Measurements from ENCODE around the gene ULK4. TPM values are rescaled to one million over a fixed set of nuclear protein-coding genes. Genes with fewer than 3 reads are reported as not detected.
"Not testable (repeated sequence)": the region's sequence is repeated elsewhere in the genome, so short reads cannot be mapped to it uniquely, and the experiment has no call there.

The ULK4 gene
- total RNA-seq, 1 donor from 2014 or later, result 8.4 TPM

DNA sequence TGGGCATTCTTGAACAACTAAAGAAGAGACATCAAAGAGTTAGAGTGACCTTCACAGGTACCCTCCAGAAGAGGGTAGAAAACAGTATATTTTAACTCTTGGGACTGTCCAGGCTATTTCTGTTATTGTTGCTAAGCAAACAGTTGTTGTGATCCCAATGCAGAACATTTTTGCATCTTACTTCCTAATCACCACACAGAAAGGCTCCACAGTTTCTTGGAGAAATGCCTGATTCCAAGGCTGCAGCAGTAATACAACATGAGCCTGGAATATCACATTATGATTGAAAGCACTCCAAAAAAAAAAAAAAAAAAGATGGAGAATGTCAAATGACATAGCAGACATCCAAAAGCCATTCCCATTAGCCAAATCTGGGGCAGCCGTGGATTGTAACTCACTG, 567.0 kb downstream of the ULK4 start:
- Histone ChIP-seq H3K4me1 (ENCODE audit: control insufficient read depth in 3 of 3, insufficient read depth in 3 of 3, low read length in 3 of 3) (no peaks in the 10 kb centered on the region), H3K27me3 (ENCODE audit: control insufficient read depth in 3 of 3, insufficient read depth in 3 of 3, low read length in 3 of 3) (no peaks in the 10 kb centered on the region), H3K9me3 (ENCODE audit: control insufficient read depth in 3 of 3, low read length in 3 of 3) (no peaks in the 10 kb centered on the region), H3K4me3 (ENCODE audit: low read length in 3 of 3) (no peak overlapping the region), H3K36me3 (ENCODE audit: control insufficient read depth in 3 of 3, insufficient read depth in 3 of 3, low read length in 3 of 3) (no peaks in the 10 kb centered on the region), H3K9ac (ENCODE audit: low read depth in 1 of 3, low read length in 3 of 3) (no peak overlapping the region), H3K27ac (ENCODE audit: low read depth, low read length) (no peak overlapping the region)

DNA sequence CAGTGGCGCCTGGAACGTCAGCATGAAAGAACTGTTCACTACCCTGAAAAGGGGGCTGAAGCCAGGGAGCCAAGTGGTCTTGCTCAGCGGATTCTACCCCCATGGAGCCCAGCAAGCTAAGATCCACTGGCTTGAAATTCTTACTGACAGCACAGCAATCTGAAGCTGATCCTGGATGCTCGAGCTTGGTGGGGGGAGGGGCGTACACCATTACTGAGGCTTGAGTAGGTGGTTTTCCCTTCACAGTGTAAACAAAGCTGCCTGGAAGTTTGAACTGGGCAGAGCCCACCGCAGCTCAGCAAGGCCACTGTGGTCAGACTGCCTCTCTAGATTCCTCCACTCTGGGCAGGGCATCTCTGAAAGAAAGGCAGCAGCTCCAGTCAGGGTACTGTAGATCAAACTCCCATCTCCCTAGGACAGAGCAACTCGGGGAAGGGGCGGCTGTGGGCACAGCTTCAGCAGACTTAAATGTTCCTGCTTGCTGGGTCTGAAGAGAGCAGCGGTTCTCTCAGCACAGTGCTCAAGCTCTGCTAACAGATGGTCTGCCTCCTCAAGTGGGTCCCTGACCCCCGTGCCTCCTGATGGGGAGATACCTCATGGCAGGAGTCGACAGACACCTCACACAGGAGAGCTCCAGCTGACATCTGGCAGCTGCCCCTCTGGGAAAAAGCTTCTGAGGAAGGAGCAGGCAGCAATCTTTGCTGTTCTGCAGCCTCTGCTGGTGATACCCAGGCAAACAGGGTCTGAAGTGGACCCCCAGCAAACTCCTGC, 591.0 kb downstream of the ULK4 start:
- not testable (repeated sequence) for H3K4me1 ChIP-seq (ENCODE audit: control insufficient read depth in 3 of 3, insufficient read depth in 3 of 3, low read length in 3 of 3); H3K4me3 ChIP-seq (ENCODE audit: low read length in 3 of 3); H3K27ac ChIP-seq (ENCODE audit: low read depth, low read length); H3K27me3 ChIP-seq (ENCODE audit: control insufficient read depth in 3 of 3, insufficient read depth in 3 of 3, low read length in 3 of 3); H3K36me3 ChIP-seq (ENCODE audit: control insufficient read depth in 3 of 3, insufficient read depth in 3 of 3, low read length in 3 of 3); H3K9ac ChIP-seq (ENCODE audit: low read depth in 1 of 3, low read length in 3 of 3); H3K9me3 ChIP-seq (ENCODE audit: control insufficient read depth in 3 of 3, low read length in 3 of 3)

DNA sequence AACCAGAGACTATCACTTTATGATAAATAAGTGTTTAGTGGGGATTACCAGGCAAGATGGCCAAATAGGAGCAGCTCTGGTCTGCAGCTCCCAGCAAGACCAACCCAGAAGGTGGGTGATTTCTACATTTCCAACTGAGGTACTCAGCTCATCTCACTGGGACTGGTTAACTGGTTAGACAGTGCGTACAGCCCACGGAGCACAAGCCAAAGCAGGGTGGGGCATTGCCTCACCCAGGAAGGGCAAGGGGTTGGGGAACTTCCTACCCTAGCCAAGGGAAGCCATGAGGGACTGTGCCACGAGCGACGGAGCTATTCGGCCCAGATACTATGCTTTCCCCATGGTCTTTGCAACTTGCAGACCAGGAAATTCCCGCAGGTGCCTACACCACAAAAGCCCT, 591.6 kb downstream of the ULK4 start:
- H3K27me3 ChIP-seq (ENCODE audit: control insufficient read depth in 3 of 3, insufficient read depth in 3 of 3, low read length in 3 of 3), result no peaks in the 10 kb centered on the region
- H3K4me1 ChIP-seq (ENCODE audit: control insufficient read depth in 3 of 3, insufficient read depth in 3 of 3, low read length in 3 of 3), result no peaks in the 10 kb centered on the region
- H3K27ac ChIP-seq (ENCODE audit: low read depth, low read length), result no peak overlapping the region
- no peak overlapping the region for H3K9ac ChIP-seq (ENCODE audit: low read depth in 1 of 3, low read length in 3 of 3)
- no peaks in the 10 kb centered on the region for H3K9me3 ChIP-seq (ENCODE audit: control insufficient read depth in 3 of 3, low read length in 3 of 3)
- no peaks in the 10 kb centered on the region for H3K36me3 ChIP-seq (ENCODE audit: control insufficient read depth in 3 of 3, insufficient read depth in 3 of 3, low read length in 3 of 3)
- H3K4me3 ChIP-seq (ENCODE audit: low read length in 3 of 3), result no peak overlapping the region

DNA sequence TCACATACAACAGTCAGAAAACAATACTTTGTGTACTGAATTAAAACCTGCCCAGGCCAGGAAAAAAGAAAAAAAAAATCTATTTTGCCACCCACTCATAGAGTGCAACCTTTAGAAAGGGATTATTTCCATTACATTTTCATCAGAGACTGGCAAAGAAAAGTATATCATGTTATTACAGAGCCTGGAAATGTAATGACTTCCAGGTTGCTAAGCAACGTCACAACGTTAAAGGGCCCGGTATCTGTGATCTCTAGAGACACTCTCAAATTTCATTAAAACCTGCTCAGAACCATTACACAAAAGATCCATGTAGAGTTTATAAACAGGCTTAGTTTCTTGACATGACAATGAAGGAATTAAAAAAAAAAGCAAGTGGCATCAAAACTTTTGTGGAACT, 592.1 kb downstream of the ULK4 start:
- Histone ChIP-seq H3K4me3 (ENCODE audit: low read length in 3 of 3) (no peak overlapping the region), H3K9me3 (ENCODE audit: control insufficient read depth in 3 of 3, low read length in 3 of 3) (no peaks in the 10 kb centered on the region), H3K27me3 (ENCODE audit: control insufficient read depth in 3 of 3, insufficient read depth in 3 of 3, low read length in 3 of 3) (no peaks in the 10 kb centered on the region), H3K27ac (ENCODE audit: low read depth, low read length) (no peak overlapping the region), H3K36me3 (ENCODE audit: control insufficient read depth in 3 of 3, insufficient read depth in 3 of 3, low read length in 3 of 3) (no peaks in the 10 kb centered on the region), H3K9ac (ENCODE audit: low read depth in 1 of 3, low read length in 3 of 3) (no peak overlapping the region), H3K4me1 (ENCODE audit: control insufficient read depth in 3 of 3, insufficient read depth in 3 of 3, low read length in 3 of 3) (no peaks in the 10 kb centered on the region)

DNA sequence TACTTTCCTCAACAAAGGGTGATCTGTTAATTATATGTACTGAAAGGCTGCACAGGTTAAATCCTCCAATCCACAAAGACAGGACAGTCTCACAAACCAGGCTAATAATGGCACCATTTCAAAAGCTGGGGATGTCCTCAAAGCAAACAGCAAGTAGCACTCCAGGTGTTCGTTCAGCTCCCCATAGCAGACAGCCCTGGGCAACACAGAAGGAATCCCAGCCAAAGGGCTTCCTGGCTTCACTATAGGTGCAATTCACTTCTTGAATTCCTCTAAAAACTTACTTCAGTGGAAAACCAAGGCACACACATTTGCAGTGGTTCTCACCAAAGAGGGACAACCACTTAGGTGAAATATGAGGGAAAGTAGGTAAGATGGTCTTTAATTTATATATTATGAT, 595.9 kb downstream of the ULK4 start:
- no peaks in the 10 kb centered on the region for H3K27me3 ChIP-seq (ENCODE audit: control insufficient read depth in 3 of 3, insufficient read depth in 3 of 3, low read length in 3 of 3)
- H3K4me1 ChIP-seq (ENCODE audit: control insufficient read depth in 3 of 3, insufficient read depth in 3 of 3, low read length in 3 of 3), result no peaks in the 10 kb centered on the region
- H3K4me3 ChIP-seq (ENCODE audit: low read length in 3 of 3), result no peak overlapping the region
- no peaks in the 10 kb centered on the region for H3K9me3 ChIP-seq (ENCODE audit: control insufficient read depth in 3 of 3, low read length in 3 of 3)
- no peak overlapping the region for H3K27ac ChIP-seq (ENCODE audit: low read depth, low read length)
- no peaks in the 10 kb centered on the region for H3K36me3 ChIP-seq (ENCODE audit: control insufficient read depth in 3 of 3, insufficient read depth in 3 of 3, low read length in 3 of 3)
- no peak overlapping the region for H3K9ac ChIP-seq (ENCODE audit: low read depth in 1 of 3, low read length in 3 of 3)

DNA sequence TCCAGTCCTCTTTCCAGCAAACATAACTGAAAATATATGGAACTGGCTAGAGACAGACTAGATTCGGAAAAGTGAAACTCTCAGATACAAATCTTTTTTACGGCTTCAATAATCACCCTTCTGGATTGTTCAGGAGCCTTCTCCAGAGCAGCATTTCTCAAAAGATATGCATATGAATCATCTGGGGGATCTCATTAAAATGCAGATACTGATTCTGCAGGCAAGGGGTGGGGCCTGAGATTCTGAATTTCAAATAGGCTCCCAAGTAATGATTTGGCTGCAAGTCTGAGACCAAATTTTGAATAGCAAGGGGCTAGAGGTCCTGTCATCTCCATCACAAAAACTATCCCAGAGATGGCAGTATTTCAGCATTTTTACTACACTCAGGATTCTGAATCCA, 597.2 kb downstream of the ULK4 start:
- no peak overlapping the region for H3K27ac ChIP-seq (ENCODE audit: low read depth, low read length)
- H3K4me1 ChIP-seq (ENCODE audit: control insufficient read depth in 3 of 3, insufficient read depth in 3 of 3, low read length in 3 of 3), result no peaks in the 10 kb centered on the region
- H3K4me3 ChIP-seq (ENCODE audit: low read length in 3 of 3), result no peak overlapping the region
- H3K9me3 ChIP-seq (ENCODE audit: control insufficient read depth in 3 of 3, low read length in 3 of 3), result no peaks in the 10 kb centered on the region
- H3K9ac ChIP-seq (ENCODE audit: low read depth in 1 of 3, low read length in 3 of 3), result no peak overlapping the region
- H3K36me3 ChIP-seq (ENCODE audit: control insufficient read depth in 3 of 3, insufficient read depth in 3 of 3, low read length in 3 of 3), result no peaks in the 10 kb centered on the region
- H3K27me3 ChIP-seq (ENCODE audit: control insufficient read depth in 3 of 3, insufficient read depth in 3 of 3, low read length in 3 of 3), result no peaks in the 10 kb centered on the region

DNA sequence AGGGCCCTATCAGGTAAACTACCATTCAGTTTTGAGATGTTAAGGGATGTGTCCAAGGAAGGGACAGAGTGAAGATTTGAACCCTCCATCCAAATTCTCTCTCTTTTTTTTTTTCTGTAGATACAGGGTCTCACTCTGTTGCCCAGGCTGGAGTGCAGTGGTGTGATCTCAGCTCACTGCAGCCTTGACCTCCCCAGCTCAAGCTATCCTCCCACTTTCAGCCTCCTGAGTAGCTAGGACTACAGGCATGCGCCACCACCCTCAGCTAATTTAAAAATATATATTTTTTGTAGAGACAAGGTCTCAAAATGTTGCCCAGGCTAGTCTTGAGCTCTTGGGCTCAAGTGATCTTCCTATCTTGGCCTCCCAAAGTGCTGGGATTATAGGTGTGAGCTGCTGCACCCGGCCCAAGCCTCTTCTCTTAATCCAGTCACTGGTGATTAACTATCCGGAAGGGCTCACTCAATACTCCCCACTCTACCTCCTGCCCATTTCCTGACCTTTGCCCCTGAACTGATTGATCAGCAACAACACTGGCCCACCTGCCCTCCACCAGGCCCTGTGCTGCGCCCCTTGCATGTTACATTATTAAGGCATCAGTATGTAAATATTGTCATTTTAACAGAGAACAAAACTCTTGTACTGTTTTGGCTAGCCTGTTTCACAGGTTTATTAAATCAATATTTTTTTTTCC, 597.9 kb downstream of the ULK4 start:
- Histone ChIP-seq H3K27me3 (ENCODE audit: control insufficient read depth in 3 of 3, insufficient read depth in 3 of 3, low read length in 3 of 3) (no peaks in the 10 kb centered on the region), H3K4me1 (ENCODE audit: control insufficient read depth in 3 of 3, insufficient read depth in 3 of 3, low read length in 3 of 3) (no peaks in the 10 kb centered on the region), H3K9ac (ENCODE audit: low read depth in 1 of 3, low read length in 3 of 3) (no peak overlapping the region), H3K9me3 (ENCODE audit: control insufficient read depth in 3 of 3, low read length in 3 of 3) (no peaks in the 10 kb centered on the region), H3K4me3 (ENCODE audit: low read length in 3 of 3) (no peak overlapping the region), H3K27ac (ENCODE audit: low read depth, low read length) (no peak overlapping the region), H3K36me3 (ENCODE audit: control insufficient read depth in 3 of 3, insufficient read depth in 3 of 3, low read length in 3 of 3) (no peaks in the 10 kb centered on the region)

DNA sequence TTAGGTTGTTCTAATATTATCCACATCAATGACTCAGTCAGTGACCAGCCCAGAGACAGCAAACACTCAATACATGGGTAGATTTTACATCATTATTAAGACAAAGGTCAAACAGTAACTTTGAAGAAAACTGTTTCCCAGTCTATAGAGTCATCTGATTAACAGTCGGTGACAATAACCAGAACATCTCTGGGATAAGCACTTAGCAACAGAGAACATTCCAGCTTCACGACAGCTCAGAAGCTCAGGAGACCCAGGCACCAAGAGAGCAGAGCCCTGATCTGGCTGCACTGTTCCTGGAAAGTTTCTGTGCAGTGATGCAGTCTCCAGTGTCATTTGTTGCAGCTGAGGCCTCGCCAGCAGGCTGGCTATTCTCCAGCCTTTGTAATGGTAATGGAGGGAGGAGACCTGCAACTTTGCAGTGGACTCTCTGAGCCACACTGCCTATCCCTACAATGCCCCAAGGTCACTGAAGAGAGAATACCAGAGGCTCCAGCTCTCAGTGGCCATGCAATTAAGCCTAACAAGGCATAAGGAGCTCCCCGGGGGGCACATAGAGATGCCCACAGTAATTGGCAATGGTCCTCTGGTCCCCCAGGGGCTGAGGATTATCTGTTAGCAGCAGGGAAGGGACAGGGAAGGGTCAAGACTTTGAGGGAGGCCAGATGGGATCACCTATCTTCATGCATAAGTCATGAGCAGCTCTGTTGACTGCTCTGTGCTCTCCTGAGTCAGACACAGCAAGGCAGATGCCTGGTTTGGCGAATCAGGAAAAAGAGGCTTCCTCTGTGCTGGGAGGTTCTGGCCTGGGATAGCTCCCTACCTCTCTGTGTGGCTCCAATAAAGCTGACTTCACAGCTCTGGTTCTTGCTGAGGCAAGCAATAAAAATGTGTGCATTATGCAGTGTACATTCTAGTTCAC, 599.0 kb downstream of the ULK4 start:
- H3K27me3 ChIP-seq (ENCODE audit: control insufficient read depth in 3 of 3, insufficient read depth in 3 of 3, low read length in 3 of 3), result no peaks in the 10 kb centered on the region
- H3K9ac ChIP-seq (ENCODE audit: low read depth in 1 of 3, low read length in 3 of 3), result no peak overlapping the region
- no peak overlapping the region for H3K4me3 ChIP-seq (ENCODE audit: low read length in 3 of 3)
- H3K9me3 ChIP-seq (ENCODE audit: control insufficient read depth in 3 of 3, low read length in 3 of 3), result no peaks in the 10 kb centered on the region
- no peak overlapping the region for H3K27ac ChIP-seq (ENCODE audit: low read depth, low read length)
- H3K36me3 ChIP-seq (ENCODE audit: control insufficient read depth in 3 of 3, insufficient read depth in 3 of 3, low read length in 3 of 3), result no peaks in the 10 kb centered on the region
- H3K4me1 ChIP-seq (ENCODE audit: control insufficient read depth in 3 of 3, insufficient read depth in 3 of 3, low read length in 3 of 3), result no peaks in the 10 kb centered on the region

DNA sequence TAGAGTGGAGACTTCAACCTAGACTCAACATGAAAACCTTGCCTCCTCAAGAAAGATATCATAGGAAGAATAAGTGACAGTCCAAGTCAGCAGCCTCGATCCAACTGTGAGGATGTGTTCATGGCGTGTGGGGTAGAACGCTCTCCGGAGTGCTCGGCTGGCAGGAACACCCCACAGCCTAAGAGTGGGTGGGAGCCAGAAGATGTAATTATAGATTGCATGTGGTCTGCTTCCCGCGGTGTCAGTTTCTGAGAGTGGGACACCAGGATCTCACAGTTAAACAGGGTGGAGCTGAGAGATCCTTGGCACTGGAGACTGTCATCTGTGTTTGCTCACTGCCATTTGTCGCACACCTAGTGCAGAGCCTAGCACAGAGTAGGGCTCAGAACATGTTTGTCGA, 604.6 kb downstream of the ULK4 start:
- Histone ChIP-seq H3K4me1 (ENCODE audit: control insufficient read depth in 3 of 3, insufficient read depth in 3 of 3, low read length in 3 of 3) (no peaks in the 10 kb centered on the region), H3K36me3 (ENCODE audit: control insufficient read depth in 3 of 3, insufficient read depth in 3 of 3, low read length in 3 of 3) (no peaks in the 10 kb centered on the region), H3K27me3 (ENCODE audit: control insufficient read depth in 3 of 3, insufficient read depth in 3 of 3, low read length in 3 of 3) (no peaks in the 10 kb centered on the region), H3K4me3 (ENCODE audit: low read length in 3 of 3) (no peak overlapping the region), H3K9ac (ENCODE audit: low read depth in 1 of 3, low read length in 3 of 3) (no peak overlapping the region), H3K9me3 (ENCODE audit: control insufficient read depth in 3 of 3, low read length in 3 of 3) (no peaks in the 10 kb centered on the region), H3K27ac (ENCODE audit: low read depth, low read length) (no peak overlapping the region)

DNA sequence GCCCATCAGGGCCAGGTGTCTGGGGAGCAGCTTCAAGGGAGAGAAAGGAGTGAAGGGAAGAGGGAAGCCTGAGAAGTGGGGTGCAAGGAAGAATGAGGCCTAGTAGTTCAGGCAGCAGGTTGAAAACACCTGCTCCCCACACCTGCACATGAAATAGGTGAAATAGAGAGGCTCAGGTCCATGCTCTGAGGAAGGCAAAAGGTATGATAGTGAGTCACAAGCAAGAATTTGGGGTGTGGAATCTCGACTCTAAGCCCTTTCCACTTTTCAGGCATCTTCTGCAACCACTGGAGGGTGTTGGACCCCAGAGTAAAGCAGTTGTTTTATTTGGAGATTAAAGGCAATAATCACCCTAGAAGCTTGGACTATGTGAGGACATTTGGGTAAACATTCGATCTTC, 605.1 kb downstream of the ULK4 start:
- no peak overlapping the region for H3K4me3 ChIP-seq (ENCODE audit: low read length in 3 of 3)
- H3K27me3 ChIP-seq (ENCODE audit: control insufficient read depth in 3 of 3, insufficient read depth in 3 of 3, low read length in 3 of 3), result no peaks in the 10 kb centered on the region
- no peak overlapping the region for H3K9ac ChIP-seq (ENCODE audit: low read depth in 1 of 3, low read length in 3 of 3)
- H3K36me3 ChIP-seq (ENCODE audit: control insufficient read depth in 3 of 3, insufficient read depth in 3 of 3, low read length in 3 of 3), result no peaks in the 10 kb centered on the region
- no peaks in the 10 kb centered on the region for H3K9me3 ChIP-seq (ENCODE audit: control insufficient read depth in 3 of 3, low read length in 3 of 3)
- no peaks in the 10 kb centered on the region for H3K4me1 ChIP-seq (ENCODE audit: control insufficient read depth in 3 of 3, insufficient read depth in 3 of 3, low read length in 3 of 3)
- no peak overlapping the region for H3K27ac ChIP-seq (ENCODE audit: low read depth, low read length)
